Mucosa of descending colon (tissue), 3 donors: ENCODE measurements around the gene LAMA5. TPM values are rescaled to one million over a fixed set of nuclear protein-coding genes. Genes with fewer than 3 reads are reported as not detected.

Experiments
- ATAC-seq: fragments of 200-7000 bp; cut with Tn5 transposase; one replicate; pipeline ENCODE4 v1.9.1; 2020; ENCODE audit warnings: mild to moderate bottlenecking, moderate library complexity
- DNase-seq, 3 donors: peaks; one replicate each; pipeline ENCODE4 v3.0.0-alpha.2; 2020
- H3K36me3 ChIP-seq: fragments of 200-600 bp; one replicate; pipeline ENCODE4 v1.8.0; 2021; ENCODE audit warnings: low read depth, mild to moderate bottlenecking
- H3K4me1 ChIP-seq: fragments of 200-600 bp; one replicate; pipeline ENCODE4 v1.8.0; 2021; ENCODE audit warnings: low read depth, mild to moderate bottlenecking
- H3K4me3 ChIP-seq: fragments of 200-600 bp; one replicate; pipeline ENCODE4 v1.8.0; 2021; ENCODE audit warnings: mild to moderate bottlenecking
- H3K9me3 ChIP-seq: fragments of 200-600 bp; one replicate; pipeline ENCODE4 v1.8.0; 2021; ENCODE audit warnings: mild to moderate bottlenecking
- intact Hi-C, 2 donors: fragments of 100-400 bp; cut with DNase I in 1 of 2; cut with micrococcal nuclease in 1 of 2; formaldehyde crosslinking; loops; one replicate each; pipeline versions ENCODE4 v1.11.0 to v1.11.1; 2022; cut with DNase I, micrococcal nuclease
- total RNA-seq, 3 donors: library from RNA; stranded (reverse); fragmentation: NEBNext Ultra II Directional in 2 of 3; extraction: Animal tissue kit (Norgen Biotek cat#: 25700) in 2 of 3; gene quantifications; one replicate each; pipeline versions ENCODE4 v1.2.1 to v1.2.4, GENCODE V29; 2021 to 2023
- TF ChIP-seq, protein P1 (sequence below): fragments of 200-600 bp; IDR thresholded peaks from one replicate; pipeline ENCODE4 v1.8.0; 2022; ENCODE audit warnings: antibody characterized with exemption, mild to moderate bottlenecking
- donor health status: DM: no; HTN: no; CAD: no; lungs with moderate emphysema.
- donor health status: DM: no; HTN: no; CAD: no.
- donor health status: DM: no; HTN: yes; CAD: no.

Gene LAMA5
- total RNA-seq, 3 donors from 2014 or later = 21.8 to 335 (median 40.7) TPM

DNA sequence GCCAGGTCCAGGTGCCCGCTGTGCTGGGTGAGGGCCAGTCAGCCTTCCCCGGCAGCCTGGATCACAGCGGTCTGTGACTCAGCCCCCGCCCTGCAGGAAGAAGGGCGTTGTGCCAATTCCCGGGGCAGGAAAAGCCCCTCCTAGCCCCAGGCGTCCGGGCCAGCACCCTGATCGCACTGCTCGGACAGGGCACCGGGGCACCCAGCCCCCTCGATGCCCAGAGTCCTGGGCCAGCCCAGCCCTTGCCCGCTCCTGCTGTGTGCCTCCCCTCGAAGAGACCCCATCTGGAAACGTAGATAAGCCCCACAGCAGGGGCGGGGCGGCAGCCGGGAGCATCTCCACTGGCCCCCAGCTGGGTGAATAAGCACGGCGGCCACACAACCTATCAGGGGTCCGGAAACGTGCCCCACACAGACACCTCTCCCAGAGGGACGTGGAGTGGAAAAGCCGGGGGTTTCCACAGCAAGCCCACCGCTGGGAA is 9.9 kb downstream of the LAMA5 start:
- Histone ChIP-seq H3K4me1 (peaks cover 16% of the 10 kb centered on the region), H3K9me3 (no peaks in the 10 kb centered on the region), H3K36me3 (no peaks in the 10 kb centered on the region), H3K4me3 (no peak overlapping the region)
- DNase-seq = peak in 1 of 3 donors; percentile 52
- TF ChIP-seq, protein P1, sequence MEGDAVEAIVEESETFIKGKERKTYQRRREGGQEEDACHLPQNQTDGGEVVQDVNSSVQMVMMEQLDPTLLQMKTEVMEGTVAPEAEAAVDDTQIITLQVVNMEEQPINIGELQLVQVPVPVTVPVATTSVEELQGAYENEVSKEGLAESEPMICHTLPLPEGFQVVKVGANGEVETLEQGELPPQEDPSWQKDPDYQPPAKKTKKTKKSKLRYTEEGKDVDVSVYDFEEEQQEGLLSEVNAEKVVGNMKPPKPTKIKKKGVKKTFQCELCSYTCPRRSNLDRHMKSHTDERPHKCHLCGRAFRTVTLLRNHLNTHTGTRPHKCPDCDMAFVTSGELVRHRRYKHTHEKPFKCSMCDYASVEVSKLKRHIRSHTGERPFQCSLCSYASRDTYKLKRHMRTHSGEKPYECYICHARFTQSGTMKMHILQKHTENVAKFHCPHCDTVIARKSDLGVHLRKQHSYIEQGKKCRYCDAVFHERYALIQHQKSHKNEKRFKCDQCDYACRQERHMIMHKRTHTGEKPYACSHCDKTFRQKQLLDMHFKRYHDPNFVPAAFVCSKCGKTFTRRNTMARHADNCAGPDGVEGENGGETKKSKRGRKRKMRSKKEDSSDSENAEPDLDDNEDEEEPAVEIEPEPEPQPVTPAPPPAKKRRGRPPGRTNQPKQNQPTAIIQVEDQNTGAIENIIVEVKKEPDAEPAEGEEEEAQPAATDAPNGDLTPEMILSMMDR = no peak
- intact Hi-C loops = no loop called here
- ATAC-seq = peak; percentile 8

DNA sequence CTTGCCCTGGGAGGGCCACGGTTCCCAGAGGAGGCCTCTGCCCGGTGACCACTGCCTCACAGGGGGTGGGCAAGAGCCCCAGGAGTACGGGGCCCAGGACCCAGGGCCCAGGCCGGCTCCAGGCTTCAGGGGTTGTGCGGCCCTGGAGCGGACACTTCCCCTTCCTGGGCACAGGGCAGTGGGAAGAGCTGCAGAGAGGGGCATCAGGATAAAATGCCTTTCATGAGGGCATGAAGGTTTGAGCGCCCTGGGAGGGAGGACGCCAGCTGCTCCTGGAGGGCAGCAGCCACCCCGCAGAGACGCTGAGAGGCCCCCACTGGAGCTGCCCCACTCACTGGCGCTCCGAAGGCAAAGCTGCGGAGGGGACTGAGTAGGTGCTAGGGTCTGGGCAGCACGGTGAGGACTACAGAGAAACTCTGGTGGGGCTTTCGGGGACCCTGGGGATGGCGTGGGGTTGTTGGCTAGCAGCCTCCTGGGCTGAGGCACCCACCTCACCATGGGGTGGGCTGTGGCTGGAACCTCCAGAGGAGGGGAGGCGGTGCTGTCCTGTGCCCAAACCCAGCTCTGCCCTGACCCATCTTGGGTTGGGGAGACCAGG is 10.4 kb downstream of the LAMA5 start:
- intact Hi-C loops = no loop called here
- Histone ChIP-seq H3K4me3 (no peak overlapping the region), H3K36me3 (no peaks in the 10 kb centered on the region), H3K9me3 (no peaks in the 10 kb centered on the region), H3K4me1 (peaks cover 16% of the 10 kb centered on the region)
- TF ChIP-seq, protein P1 = no peak
- DNase-seq (no peak), ATAC-seq (no peak)

DNA sequence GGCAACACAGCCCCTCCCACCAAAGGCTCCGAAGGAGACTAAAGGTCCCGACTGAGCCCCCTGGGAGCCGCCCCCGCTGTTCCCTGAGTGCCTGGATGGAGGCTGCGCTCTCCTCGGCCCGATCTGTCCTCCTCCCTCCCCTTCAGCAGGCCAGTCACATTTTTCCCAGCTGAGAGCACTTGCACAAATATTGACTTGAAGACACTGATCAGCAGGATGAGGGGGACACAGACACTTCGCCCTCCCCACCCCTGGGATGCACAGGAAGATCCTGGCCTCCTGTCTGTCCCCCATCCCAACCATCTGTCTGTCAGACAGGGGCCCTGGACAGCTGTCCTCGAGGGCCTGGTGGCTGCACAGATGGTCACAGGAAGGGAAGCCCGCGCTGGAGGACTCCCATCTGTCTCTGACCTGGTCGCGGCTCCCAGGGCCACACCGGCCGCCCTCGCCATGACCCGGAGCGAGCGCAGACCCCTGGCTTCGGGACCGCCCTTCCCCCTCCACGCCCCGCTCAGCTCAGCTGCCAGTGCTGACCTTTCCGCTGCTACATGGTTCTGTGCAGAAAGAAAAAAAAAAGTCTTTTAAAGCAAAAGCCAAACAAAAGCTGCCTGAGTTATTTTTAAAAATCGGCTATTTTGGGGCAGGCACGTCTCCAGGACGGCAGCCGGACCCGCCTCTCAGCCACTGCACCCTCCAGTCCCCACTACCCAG is 11.1 kb downstream of the LAMA5 start:
- no peak overlapping the region for H3K4me3 ChIP-seq
- H3K9me3 ChIP-seq = no peaks in the 10 kb centered on the region
- TF ChIP-seq, protein P1 = no peak
- ATAC-seq = no peak
- no peaks in the 10 kb centered on the region for H3K36me3 ChIP-seq
- peaks cover 16% of the 10 kb centered on the region for H3K4me1 ChIP-seq
- DNase-seq = no peak
- intact Hi-C loops = no loop called here

DNA sequence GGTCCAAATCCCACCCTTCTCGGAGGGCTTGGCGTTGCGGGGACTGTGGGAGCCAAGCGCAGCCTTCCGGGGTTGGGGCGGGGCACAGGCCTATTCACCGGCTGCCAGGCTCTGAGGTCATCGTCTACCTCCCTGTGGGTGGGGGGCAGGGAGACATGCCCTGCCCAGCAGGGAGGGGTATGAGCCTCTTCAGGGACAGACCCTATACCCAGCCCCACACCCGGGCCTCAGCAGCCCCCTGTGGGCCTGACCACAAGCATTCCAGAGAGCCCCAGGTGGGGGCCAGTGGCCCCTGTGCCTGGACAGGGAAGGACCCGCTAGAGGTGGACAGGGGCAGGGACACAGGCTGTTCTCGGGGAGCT is 11.6 kb downstream of the LAMA5 start:
- no peaks in the 10 kb centered on the region for H3K36me3 ChIP-seq
- H3K9me3 ChIP-seq = no peaks in the 10 kb centered on the region
- intact Hi-C loops = no loop called here
- H3K4me3 ChIP-seq = no peak overlapping the region
- TF ChIP-seq, protein P1 = no peak
- no peak for DNase-seq
- ATAC-seq = peak; percentile 6
- peaks cover 16% of the 10 kb centered on the region for H3K4me1 ChIP-seq

DNA sequence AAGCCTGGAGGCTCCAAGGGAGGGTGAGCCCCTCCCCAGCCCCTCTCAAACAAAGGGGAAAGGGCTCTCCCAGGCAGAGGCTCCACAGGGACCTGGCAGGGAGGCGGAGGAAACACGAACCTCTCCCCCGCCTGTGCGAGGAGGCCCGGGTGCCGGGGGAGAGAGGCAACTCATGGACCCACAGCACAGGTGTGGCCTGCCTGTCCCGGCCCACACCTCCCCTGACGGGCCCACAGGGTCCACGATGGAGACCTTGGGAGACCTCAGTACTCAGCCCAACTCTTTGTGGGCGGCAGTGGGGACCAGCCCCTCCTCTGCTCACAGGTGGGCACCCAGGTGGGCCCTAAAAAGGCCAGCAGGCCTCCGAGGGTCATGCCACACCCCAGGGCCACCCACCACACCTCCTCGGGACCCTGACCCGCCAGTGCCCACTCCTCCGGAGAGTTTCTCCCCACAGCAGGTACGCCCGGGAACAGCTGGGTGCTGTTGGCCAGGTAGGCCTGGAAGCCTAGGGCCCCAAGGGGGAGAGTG is 12.2 kb downstream of the LAMA5 start:
- Histone ChIP-seq H3K4me3 (no peak overlapping the region), H3K36me3 (no peaks in the 10 kb centered on the region), H3K9me3 (no peaks in the 10 kb centered on the region), H3K4me1 (peaks cover 16% of the 10 kb centered on the region)
- DNase-seq = no peak
- ATAC-seq = no peak
- intact Hi-C loops = no loop called here
- TF ChIP-seq, protein P1 = no peak
